RPMI7951 (cell line): Measurements from ENCODE around the gene NHSL2. TPM values are rescaled to one million over a fixed set of nuclear protein-coding genes. Genes with fewer than 3 reads are reported as not detected.
"Not testable (repeated sequence)": the region's sequence is repeated elsewhere in the genome, so short reads cannot be mapped to it uniquely, and the experiment has no call there.

ENCODE experiments used
- DNase-seq: peaks from one replicate; pipeline ENCODE4 v3.0.0-alpha.2; 2012; ENCODE audit warnings: low read depth
- total RNA-seq: library from RNA; depleted of rRNA; stranded (reverse); fragments of >200 nt; shearing (Covaris generic); gene quantifications from 2 replicates; pipeline ENCODE4 v1.2.3, GENCODE V29; 2014; rRNA removed

The NHSL2 gene
- total RNA-seq, 1 experiment from 2014 or later, result 0.36 TPM

DNA sequence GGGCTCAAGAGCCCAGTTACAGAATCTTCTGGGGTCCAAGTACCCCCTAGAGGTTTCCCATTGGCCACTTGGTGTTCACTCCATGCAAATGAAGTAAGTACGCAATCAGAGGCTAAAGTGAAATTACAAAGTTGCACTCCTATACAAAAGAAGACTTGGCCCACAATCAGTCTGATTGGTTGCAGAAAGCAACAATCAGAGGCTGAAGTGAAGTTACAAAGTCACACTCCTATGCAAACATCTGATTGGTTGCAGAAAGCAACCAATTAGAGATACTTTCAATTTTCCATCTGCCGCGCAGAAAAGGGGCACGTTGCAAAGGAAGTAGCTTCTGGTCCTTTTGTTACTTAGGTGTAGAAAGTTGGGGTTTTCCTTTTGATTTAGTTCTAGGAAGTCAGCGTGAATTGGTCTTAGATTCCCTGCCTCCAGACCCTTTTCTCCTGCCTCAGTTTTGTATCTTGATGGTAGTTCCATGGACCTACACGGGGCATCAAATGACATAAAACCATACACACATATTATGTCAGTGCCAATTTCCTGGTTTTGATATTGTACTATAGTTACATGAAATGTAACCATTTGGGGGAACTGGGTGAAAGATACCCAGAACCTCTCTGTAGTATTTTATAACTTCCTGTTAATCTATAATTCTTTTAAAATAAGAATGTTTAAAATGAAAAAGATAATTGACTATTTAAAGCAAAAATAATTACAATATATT, 258.5 kb downstream of the NHSL2 start:
- peak; percentile 79 for DNase-seq

DNA sequence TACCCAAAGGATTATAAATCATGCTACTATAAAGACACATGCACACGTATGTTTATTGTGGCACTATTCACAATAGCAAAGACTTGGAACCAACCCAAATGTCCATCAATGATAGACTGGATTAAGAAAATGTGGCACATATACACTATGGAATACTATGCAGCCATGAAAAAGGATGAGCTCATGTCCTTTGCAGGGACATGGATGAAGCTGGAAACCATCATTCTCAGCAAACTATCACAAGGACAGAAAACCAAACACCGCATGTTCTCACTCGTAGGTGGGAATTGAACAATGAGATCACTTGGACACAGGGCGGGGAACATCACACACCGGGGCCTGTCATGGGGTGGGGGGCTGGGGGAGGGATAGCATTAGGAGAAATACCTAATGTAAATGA, 265.6 kb downstream of the NHSL2 start:
- not testable (repeated sequence) for DNase-seq

DNA sequence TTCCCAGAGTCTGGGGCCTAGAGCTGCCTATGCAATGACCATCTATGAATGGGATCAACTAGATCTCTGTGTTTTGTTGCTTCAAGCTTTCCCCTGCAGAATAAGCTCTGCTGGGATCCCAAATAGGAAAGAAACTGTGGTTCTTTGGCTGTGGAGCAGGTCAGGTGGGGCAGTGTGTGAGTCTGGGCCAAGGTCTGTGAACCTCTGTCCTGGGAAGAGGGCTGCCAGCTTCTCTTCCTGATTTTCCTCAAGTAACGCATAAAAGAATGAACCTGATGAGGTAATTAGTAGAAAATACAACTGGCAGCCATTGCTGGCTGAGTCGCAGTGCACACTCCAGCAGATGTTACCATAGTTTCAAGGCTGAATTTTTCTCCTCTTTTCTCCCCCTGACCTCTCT, 266.3 kb downstream of the NHSL2 start:
- DNase-seq, result no peak

DNA sequence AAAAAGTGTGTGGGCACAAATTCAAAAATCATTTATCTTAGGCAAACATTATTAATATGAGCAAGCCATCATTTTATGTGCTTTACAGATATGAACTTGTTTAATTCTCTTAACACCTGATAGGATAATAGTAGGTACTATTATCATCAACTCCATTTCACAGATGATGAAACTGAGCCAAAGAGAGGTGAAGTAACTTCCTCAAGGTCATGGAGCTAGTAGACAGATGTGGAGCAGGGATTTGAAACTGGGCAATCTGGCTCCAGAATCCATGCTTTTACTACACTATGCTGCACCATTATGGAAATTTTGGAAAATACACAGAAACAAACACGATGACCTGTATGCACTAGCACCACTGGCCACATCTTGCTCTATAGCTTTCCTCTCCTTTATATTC, 269.9 kb downstream of the NHSL2 start:
- DNase-seq, result no peak

DNA sequence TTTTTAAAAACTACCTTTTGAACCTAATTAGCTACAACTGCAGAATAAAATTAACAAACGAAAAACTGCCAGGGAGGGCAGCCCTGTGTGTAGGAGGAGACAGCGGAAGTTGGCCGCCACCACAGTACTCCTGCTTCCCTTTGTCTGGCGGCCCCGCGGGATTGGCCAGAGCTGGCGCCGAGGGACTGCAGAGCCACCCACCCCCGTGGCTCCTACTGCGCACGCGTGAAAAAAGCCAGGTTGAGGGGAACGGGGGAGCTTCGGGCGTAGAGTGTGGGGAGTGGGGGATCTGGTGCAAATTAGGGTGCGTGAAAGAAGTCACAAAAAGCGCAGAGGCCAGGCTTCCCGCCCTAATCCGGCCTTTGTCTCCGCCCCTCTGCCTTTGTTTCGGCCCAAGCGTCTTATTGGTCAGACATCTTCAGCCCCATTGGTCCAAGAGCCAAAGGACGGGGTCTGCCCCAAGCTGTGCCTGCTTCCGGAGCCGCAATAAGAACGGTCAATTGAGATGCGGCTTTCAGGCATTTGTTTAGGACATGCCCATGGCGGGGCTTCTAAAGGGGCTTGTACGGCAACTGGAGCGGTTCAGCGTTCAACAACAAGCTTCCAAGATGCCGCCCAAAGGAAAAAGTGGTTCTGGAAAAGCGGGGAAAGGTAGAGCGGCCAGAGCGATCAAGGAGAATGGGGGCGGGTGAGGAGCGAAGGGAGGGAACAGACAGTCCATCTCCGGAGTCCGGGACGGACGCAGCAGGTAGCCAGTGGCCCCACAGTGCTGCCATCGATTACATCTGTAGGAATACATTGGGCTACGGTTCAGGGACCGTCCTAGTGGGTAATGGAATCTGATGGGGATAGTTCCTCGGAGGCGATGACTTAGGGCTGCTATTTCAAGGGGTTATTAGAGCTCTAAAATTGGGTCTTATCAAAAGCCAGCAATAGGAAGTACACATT, 270.8 kb downstream of the NHSL2 start, which contains the start of gene PIN4:
Gene PIN4 (plus strand): TSS at position 580 of the 948 bp plus-strand sequence. CDS start 29 bp downstream, at position 609.
- DNase-seq, result peak; percentile 99

DNA sequence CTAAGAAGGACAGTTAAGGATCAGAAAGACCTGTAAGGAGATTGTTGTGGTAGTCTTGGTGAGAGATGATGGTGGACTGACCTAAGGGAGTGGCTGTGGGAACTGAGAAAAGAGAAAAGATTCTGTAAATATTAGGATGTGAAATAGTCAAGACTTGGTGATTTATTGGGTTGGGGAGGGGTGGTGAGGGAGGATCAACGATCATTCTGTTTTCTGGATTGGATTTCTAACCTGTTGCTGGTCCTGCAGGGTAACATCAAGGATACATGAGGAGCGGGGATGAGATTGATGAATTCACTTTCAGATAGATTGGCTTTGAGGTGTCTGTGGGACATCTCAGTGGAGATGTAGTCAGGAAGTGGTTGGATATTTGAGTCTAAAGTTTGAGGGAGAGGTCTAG, 272.3 kb downstream of the NHSL2 start:
- no peak for DNase-seq

DNA sequence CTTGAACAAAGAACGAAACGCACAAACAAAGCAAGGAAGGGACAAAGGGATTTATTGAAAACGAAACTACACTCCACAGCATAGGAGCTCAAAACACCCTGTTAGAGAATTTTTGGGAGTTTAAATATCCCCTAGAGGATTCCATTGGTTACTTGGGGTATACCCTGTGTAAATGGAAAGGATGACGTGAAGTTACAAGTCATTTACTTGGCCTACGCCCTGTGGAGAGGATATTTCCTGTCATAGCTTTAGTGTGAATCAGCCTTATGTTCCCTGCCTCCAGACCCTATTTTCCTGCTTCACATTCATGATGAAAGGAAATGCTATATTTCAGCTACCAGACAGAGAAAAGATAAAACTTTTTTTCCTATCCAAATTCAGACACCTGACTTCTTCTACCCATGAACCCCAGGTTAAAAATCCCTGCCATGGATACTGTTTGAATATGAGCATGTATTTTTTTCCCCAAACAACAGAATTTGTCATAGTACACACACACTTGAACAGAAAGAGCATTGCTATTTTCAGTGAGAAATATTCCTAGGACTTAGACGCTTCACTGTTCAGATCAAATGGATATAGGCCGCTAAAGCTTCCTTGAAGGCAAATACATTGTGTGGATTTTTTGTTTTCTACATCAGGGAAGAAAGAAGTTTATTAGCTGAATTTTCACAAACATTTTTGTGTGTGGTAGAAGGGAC, 291.3 kb downstream of the NHSL2 start:
- peak; percentile 75 for DNase-seq

Other genes starting within 250 kb of the NHSL2 start
- not detected in 2 replicates for gene CXorf49, start 192.6 kb upstream of the NHSL2 start, total RNA-seq
- gene CXorf49B, start 147.5 kb upstream of the NHSL2 start, total RNA-seq, result not detected in 2 replicates
- 0.78 and 1.2 TPM in 2 replicates for gene RTL5, start 221.1 kb downstream of the NHSL2 start, total RNA-seq